Left kidney (tissue), 2 donors: ENCODE results near the gene GAS2L1. TPM values are rescaled to one million over a fixed set of nuclear protein-coding genes. Genes with fewer than 3 reads are reported as not detected.

Experiments used
- DNase-seq: peaks from one replicate; pipeline ENCODE4 v3.0.0-alpha.2; 2013
- polyA plus RNA-seq: library from polyadenylated mRNA; unstranded; fragments of 120-200 nt; gene quantifications from one replicate; pipeline ENCODE4 v1.2.1, GENCODE V29; 2013; ENCODE audit not compliant: insufficient read length

The GAS2L1 gene
- polyA plus RNA-seq, 1 donor = 5.9 TPM

GRCh38 chr22:29308791-29309262 lies 2.4 kb downstream of the GAS2L1 start:
- no peak for DNase-seq

GRCh38 chr22:29309332-29310064 lies 3.0 kb downstream of the GAS2L1 start:
- no peak for DNase-seq

- DNase-seq = no peak
Measured at GRCh38 chr22:29310065-29310862, 3.8 kb downstream of the GAS2L1 start.

GRCh38 chr22:29310863-29311339 lies 4.5 kb downstream of the GAS2L1 start:
- peak; percentile 87 for DNase-seq

GRCh38 chr22:29311464-29312217 lies 5.2 kb downstream of the GAS2L1 start:
- DNase-seq = no peak

GRCh38 chr22:29312218-29313125 lies 6.0 kb downstream of the GAS2L1 start:
- DNase-seq = no peak

GRCh38 chr22:29313126-29313575 lies 6.7 kb downstream of the GAS2L1 start:
- DNase-seq = no peak

- DNase-seq = no peak
Measured at GRCh38 chr22:29313576-29314466, 7.4 kb downstream of the GAS2L1 start.

- DNase-seq = no peak
Measured at GRCh38 chr22:29314537-29315285, 8.3 kb downstream of the GAS2L1 start.

GRCh38 chr22:29315286-29316140 lies 9.1 kb downstream of the GAS2L1 start, which contains the start of gene RASL10A:
Gene RASL10A (minus strand): TSS chr22:29315697. CDS start chr22:29315246, 451 bp downstream.
- DNase-seq = no peak

- no peak for DNase-seq
Measured at GRCh38 chr22:29316141-29316828, 9.8 kb downstream of the GAS2L1 start.

GRCh38 chr22:29317827-29318454 lies 11.5 kb downstream of the GAS2L1 start:
- no peak for DNase-seq

GRCh38 chr22:29319072-29319471 lies 12.6 kb downstream of the GAS2L1 start:
- DNase-seq = no peak

- no peak for DNase-seq
Measured at GRCh38 chr22:29320546-29320945, 14.1 kb downstream of the GAS2L1 start.

GRCh38 chr22:29323641-29324040 lies 17.2 kb downstream of the GAS2L1 start:
- DNase-seq = no peak

- no peak for DNase-seq
Measured at GRCh38 chr22:29325356-29325755, 18.9 kb downstream of the GAS2L1 start.

GRCh38 chr22:29325785-29326315 lies 19.4 kb downstream of the GAS2L1 start:
- DNase-seq = no peak
